Limb (tissue), 2 donors: Measurements from ENCODE around the gene LRBA.
"Not testable (repeated sequence)": the region's sequence is repeated elsewhere in the genome, so short reads cannot be mapped to it uniquely, and the experiment has no call there.

ENCODE experiments used
- DNase-seq, 2 donors: peaks; one replicate each; pipeline ENCODE4 v3.0.0-alpha.2; 2016; ENCODE audit errors: extremely low spot score in 2 of 2

The LRBA gene

DNA sequence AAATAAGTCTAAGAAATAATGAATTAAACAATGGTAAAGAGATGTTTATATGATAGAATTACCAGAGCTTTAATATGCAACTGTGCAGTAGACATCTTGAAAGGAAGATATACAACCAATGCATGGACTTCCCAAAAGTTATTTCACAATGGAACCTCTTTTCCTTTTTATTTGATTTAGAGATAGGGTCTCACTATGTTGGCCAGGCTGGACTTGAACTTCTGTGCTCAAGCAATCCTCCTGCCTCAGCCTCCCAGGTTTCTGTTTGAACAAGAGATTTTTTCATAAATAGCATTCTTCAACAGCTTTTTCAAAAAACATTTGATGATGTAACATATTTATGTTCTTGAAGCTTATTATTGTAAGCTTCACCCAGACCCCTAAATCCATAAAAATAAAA, 72.0 kb downstream of the LRBA start:
- DNase-seq = no peak

DNA sequence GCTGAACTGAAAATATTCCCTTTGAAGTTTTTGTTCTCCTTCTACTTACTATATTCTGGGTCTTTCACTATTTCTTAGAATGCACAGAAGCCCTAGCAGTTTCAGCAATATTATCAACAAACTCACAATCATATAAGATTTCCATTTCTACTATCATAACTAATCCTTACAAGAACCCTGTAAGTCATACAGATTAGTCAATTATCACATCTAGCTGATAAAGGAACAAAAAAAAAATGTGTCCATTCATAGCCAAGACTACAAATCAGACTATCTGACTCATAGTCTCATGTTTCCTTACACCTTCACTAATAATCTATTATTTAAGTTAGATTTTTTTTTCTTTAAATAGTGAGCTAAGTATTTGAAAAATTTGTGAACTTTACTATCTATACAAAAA, 72.5 kb downstream of the LRBA start:
- no peak for DNase-seq

DNA sequence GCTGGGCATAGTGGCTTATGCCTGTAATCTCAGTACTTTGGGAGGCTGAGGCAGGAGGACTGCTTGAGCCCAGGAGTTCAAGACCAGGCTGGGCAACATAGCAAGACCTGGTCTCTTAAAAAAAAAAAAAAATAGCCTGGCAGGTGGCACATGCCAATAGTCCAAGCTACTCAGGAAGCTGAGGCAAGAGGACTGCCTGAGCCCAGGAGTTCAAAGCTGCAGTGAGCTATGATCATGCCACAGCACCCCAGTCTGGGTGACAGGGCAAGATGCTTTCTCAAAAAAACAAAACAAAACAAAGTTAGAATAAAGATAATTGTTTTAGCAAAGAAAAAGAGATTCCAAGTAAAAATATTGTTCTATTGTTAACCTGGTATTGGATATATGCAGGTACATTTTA, 75.0 kb downstream of the LRBA start:
- DNase-seq = no peak

DNA sequence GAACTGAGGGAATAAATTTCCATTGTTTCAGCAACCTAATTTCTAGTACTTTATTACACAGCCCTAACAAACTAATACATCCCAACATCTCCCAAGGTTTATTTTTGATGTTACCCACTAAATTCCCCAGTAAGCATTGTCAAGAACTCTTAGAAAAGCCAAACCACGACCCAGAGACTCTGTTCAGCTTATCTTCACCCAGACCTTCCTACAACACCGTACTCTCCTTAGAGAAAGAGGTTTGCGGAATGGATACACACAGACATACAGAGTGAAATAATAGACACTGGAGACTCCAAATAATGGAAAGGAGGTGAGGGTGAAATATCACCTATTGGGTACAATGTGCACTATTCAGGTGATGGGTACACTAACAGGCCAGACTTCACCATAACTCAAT, 75.6 kb downstream of the LRBA start:
- no peak for DNase-seq

DNA sequence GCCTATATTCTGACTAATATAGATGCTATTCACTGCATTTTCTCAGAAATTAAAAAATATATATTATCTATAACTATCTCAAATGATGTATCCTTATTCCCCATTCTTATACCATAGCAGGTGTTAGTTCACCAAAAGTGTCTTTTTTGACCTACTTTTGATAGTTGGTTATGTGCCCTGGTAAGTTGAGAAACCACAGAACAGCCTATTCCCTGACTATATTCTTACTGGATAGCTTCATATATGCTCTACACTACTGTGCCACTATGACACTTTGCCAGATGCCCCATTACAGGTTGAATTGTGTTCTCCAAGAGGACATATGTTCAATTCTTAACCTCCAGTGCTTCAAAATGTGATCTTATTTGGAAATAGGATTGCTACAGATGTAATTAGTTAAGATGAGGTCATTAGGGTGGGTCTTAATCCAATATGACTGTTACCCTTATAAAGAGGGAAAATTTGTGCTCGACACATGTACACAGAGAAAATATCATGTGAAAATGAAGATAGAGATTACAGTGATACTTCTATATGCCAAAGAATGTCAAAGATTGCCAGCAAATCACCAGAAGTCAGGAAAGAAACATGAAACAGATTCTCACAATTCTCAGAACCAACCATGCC, 76.1 kb downstream of the LRBA start:
- DNase-seq = no peak

DNA sequence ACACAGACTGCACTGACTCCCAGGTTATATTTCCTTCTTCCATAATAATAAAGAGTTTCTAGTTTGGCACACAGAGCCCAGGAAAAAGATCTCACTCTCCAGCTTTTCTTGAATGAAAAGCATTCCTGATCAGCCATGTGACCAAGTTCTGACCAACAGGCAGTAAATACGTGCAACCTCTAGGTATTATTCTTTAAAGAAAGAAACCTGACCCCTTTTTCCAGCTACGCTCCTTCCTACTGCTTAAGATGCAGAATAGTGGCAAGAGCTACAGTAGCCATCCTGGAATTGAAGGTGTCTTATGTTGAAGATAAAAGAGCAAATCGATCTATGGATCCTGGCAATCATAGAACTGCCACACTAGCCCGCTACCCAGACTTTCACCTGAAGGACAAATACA, 76.7 kb downstream of the LRBA start:
- no peak for DNase-seq

DNA sequence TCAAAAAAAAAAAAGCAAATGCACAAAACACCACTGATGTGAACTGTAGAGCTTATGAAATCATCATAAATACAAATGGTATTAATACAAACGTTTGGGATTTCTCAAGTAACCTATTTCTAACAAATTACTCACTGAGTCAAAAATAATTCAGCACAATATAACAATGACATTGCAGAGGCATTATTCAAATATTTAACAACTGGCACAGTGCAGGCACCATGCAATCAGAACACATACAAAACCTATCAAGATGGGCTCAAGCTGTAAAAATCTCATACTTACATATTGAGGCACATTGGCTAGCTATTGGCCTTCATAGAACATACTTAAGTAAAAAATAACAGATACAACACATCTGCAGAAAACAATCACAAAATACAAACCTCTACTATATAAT, 81.1 kb downstream of the LRBA start:
- DNase-seq = no peak

DNA sequence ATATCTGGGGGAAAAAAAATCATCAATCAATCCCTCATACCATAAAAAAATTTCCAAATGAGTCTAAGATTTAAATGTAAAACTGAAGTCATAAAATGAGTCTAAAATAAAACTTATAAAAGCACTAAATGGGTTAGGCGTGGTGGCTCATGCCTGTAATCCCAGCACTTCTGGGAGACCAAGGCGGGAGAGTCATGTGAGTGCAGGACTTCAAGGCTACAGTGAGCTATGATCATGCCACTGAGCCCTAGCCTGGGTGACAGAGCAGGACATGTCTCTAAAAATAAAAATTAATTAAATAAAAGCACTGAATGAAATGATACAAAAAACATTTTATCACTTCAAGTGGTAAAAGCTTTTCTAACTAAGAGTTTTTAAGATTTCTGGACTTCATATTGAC, 83.3 kb downstream of the LRBA start:
- no peak for DNase-seq

DNA sequence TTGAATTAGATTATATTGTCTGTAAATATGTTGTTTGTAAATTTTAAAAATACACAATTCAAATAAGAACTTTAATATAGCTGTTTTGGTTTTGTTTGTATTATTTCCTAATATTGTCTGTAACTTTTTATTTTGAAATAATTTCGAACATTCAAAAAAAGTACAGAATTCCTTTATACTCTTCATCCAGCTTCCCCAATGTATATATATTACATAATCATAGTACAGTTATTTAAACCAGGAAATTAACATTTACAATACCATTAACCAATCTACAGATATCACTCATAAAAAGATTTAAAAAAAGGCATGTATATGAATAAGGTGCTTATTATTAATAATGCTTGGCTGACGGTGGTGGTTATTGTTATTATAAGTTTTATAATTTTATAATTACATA, 84.1 kb downstream of the LRBA start:
- DNase-seq = no peak

DNA sequence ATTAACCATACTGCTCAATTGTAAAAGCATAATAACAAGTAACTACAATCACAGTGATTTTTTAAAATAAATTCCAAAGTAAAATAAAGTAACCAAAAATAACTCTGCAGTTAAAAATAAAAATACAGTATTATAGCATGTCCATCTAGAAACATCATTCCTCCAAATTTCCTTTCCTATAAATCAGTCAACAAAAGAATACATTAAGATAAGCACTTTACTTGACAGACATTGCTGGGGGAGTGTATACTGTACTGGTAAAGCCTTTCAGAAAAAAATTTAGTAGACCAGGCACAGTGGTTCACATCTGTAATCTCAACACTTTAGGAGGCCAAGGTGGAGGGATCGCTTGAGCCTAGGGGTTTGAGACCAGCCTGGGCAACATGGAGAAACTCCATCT, 91.1 kb downstream of the LRBA start:
- no peak for DNase-seq

DNA sequence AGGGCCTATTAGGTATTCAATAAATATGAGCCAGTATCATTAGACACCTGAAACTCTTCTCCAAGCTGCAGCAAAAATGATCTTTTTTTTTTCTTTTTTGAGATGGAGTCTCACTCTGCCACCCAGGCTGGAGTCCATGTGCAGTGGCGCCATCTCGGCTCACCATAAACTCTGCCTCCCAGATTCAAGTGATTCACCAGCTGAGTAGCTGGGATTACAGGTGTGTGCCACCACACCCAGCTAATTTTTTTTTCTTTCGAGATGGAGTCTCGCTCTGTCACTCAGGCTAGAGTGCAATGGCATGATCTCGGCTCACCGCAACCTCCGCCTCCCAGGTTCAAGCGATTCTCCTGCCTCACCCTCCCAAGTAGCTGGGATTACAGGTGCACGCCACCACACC, 93.6 kb downstream of the LRBA start:
- DNase-seq = not testable (repeated sequence)

DNA sequence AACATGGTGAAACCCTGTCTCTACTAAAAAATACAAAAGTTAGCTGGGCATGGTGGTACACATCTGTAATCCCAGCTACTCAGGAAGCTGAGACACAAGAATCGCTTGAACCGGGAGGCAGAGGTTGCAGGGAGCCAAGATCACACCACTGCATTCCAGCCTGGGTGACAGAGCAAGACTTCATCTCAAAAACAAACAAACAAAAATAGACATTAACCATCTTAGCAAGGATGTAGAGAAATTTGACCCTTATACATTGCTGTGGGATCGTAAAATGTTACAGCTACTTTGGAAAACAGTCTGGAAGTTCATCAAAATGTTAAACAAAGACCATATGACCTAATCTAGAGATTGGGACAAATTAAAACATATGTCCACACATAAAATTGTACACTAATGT, 96.5 kb downstream of the LRBA start:
- DNase-seq = not testable (repeated sequence)

DNA sequence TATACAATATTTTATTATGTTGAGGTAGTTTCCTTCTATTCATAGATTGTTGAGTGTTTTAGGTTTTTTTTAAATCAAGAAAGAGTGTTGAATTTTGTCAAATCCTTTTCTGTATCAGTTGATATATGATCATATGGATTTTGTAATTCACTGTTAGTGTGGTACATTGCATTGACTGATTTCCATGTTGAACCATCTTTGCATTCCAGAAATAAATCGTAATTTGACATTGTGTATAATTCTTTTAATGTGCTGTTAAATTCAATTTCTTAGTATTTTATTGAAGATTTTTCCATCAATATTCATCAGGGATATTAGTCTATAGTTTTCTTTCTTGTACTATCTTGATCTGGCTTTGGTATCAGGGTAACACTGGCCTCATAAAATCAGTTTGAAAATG, 103.8 kb downstream of the LRBA start:
- no peak for DNase-seq

DNA sequence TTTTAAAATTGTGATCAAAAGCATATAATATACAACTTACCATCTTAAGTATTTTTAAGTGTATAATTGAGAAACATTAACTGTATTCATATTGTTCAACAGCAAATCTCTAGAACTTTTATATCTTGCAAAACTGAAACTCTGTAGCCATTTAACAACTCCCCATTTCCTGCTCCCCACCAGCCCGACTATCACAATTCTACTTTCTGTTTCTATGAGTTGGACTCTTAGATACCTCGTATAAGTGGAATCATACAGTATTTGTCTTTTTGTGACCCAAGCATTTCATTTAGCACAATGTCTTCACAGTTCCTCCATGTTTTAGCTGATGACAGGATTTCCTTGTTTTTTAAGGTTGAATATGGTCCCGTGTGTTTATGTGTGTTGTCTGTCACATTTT, 106.0 kb downstream of the LRBA start:
- no peak for DNase-seq

DNA sequence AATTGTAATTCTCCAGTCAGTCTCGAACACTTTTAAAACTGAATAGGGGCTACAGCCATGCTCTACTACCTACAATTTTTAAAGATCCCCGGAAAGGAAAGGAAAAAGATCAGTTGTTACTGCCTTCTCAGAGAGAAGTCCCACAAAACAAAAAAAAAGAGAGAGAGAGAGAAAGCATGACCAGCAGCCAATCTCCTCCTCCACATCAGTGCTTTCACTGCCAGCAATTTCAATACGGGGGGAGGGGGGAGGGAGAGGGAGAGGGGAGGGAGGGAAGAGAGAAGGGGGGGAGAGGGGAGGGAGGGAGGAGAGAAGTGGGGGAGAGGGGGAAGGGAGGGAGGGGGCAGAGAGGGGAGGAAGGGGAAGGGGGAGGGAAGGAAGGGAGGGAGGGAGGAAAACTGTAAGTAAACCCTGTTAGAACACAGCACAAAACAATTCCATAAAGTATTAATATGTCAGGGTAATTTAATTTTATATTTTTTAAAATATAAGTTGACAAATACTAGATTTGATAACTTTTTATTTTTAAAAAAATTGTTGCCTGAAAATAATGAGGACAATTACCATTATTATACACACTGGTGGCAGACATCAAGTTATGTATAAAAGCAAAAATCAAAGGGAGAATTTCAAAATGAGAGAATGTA, 108.0 kb downstream of the LRBA start:
- DNase-seq = no peak

DNA sequence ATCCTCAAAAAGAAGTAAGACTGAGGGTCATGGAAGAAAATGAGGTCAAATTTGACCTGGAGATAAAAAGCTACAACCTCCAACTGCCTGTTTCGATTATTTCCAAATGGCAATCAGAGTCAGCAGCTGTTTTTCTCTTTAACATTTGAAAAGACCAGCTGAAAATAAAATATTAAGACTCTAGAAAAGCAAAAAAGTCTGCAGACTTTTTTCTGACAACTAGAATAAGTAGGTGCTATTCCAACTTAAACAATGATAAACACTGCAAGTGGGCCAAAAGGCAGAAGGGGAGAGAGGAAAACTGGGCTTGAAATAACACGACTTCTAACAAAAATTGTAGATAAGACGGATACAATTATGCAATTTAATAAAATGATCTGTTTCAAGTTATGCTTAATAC, 110.4 kb downstream of the LRBA start:
- DNase-seq = no peak

DNA sequence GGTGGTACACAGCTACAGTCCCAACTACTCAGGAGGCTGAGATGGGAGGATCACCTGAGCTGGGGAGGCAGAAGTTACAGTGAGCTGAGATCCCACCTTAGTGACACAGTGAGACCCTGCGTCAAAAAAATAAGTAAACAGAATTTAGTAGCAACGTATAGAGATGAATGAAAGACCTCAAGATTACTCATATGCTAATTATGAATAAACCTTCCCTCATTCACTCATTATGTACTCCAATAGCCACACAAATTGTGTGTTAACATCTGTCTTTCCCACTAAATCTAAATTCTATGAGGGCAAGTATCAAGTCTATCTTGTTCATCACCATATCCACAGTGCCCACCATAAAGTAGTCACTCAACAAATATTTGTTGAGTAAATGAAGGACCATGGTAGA, 111.5 kb downstream of the LRBA start:
- DNase-seq = no peak

DNA sequence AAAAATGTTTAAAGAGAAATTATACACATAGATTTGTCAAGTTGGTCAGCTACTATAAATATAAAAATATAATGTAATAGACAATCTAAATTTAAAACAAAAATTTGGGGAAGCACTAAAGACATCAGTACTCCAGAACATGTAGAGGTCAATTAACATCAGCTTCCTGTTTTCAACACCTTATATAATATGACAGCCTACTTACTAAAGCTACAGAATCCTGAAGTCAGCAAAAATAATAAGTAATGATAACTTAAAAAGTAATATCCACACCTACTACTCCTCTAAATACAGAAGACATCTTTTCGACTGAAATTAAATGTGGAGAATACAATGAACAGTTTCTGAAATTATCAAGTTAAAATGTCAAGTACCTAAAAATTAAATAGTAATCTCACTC, 118.6 kb downstream of the LRBA start:
- no peak for DNase-seq

DNA sequence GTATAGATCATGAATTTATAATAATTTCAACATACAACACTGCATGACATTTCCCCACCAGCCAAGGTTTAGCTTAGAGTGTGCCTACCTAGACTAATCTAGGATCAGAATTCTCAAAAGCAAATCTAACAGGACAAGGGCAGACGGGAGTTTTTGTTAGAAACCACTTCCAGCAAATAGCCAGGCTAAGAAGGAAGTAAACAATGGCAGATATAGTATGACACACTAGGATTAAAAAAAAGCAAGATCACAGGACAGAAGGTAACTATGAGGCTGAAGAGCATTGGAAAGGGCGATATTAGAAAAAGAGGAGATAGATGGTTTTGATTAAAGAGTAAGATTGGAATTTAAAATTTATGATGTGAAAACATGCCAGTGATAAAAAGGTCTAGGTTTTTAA, 124.8 kb downstream of the LRBA start:
- DNase-seq = no peak

DNA sequence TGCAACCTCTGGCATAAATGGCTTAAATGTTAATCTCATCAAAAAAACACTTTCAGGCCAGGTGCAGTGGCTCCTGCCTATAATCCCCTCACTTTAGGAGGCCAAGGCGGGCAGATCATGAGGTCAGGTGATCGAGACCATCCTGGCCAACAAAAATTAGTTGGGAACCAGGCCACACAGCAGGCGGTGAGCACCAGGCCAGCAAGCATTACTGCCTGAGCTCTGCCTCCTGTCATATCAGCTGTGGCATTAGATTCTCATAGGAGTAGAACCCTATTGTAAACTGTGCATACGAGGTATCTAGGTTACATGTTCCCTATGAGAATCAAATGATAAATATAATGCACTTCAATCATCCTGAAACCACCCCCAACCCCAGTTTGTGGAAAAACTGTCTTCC, 125.8 kb downstream of the LRBA start:
- no peak for DNase-seq

DNA sequence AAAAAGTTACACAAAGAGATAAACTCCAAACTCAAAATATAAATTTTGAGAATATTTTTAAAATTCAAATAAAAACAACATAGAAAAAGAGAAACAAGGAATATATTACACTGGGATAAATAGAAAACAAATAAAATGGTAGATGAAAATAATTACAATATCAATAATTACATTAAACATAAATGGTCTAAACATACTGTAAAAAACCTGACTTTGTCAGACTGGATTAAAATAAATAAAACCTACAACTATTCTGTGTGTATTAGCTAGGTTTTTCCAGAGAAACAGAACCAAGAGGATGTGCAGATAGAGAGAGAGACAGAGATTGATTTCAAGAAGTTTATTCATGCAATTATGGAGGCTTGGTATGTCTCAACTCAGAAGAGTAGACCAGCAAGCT, 126.5 kb downstream of the LRBA start:
- no peak for DNase-seq

DNA sequence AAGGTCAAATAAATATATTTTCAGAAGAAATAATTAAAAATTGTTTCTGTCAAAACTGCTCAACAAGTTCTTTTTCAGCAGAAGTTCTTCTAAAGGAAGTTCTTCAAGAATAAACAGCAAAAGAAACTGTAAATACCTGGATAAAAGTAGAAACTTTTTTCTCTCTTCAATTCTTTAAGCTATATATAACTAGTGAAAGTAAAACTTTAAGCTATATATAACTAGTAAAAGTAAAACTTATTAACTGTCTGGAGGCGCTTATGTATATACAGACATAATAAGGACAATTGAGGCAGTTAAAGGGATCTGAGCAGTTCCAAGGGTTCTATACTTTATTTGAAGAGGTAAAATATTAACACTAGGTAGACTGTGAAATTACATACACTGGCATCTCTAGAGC, 126.9 kb downstream of the LRBA start:
- DNase-seq = no peak

DNA sequence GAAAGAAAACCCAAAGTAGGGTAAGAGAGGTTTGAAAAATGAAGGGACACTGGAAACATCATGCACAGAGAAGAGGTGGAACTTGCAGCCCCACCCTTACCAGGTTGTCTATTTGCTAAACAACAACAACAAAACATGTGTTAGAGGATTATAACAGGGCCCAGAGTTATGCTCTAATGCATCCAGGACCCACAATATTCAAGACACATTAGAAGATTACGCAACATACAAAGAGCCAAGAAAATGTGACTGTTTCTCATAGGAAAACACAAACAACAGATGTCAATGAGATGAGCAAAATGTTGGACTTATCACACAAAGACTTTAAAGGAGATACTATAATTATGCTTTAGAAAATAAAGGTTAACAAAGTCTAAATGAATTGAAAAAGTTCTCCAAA, 128.5 kb downstream of the LRBA start:
- DNase-seq = no peak

DNA sequence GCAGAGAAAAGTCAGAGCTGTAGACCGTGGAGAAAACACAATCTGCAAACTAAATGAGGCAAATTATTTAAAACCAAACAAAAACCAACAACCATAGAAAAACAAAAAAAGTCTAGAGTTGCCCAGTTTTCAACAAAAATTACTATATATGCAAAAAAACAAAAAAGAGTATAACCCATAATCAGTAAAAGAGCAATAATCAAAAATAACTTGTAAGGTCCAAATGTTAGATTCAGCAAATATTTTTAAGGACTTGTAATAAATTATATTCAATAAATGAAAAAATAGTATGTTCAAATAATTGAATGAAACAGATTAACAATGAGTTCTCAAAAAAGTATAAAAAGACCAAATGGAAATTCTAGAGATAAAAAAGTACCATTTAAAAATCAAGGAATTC, 130.5 kb downstream of the LRBA start:
- no peak for DNase-seq
